ENCODE data around the gene TMEM270.
"Not testable (repeated sequence)": the region's sequence is repeated elsewhere in the genome, so short reads cannot be mapped to it uniquely, and the experiment has no call there.

Gene TMEM270

DNA sequence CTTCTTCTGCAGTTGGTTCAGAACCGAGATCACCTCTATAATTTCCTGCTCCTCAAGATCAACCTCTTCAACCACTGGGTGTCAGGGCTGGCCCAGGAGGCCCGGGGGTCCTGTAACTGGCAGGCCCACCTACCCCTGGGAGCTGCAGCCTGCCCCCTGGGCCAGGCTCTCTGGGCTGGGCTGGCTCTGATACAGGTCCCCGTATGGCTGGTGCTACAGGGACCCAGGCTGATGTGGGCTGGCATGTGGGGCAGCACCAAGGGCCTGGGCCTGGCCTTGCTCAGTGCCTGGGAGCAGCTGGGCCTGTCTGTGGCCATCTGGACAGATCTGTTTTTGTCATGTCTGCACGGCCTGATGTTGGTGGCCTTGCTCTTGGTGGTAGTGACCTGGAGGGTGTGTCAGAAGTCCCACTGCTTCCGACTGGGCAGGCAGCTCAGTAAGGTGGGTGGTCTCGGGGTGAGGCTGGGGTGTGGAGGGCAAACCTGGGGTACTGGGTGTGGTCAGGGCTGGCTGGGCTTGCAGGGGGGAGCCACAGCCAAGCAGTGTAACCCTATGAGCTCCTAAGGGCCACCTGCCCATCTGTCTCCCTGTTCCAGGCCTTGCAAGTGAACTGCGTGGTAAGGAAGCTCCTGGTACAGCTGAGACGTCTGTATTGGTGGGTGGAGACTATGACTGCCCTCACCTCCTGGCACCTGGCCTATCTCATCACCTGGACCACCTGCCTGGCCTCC, 4.2 kb downstream of the TMEM270 start:
- no peak for DNase-seq

DNA sequence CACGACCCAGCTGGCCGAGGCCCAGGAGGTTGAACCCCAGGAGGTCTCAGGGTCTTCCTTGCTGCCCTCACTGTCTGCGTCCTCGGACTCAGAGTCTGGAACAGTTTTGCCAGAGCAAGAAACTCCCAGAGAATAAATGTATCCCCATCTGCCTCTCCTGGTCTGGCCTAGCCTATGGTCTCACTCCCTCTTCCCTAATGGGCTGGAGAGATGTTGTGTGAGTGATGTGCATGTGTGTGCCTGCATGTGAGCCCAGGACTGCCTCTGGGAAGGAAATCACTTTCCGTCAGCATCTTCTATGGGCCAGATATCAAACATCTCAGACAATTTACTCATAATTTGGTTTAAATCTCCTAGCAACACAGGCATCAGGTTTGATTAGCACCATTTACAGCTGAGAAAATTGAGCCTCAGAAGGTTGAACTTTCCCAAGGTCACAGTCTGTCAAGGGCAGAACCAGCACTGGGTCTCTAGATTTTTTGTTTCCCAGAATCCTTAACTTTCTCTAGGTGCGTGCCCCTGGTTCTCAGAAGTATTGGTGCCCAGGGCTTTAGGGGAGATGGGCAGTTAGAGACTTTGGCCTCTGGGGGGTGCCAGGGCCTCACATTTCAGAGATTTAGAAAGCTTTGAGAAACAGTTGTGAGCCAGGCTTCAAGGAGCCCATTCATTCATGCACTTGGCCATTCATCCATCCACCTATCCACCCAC, 4.9 kb downstream of the TMEM270 start:
- DNase-seq: peak; percentile 70

DNA sequence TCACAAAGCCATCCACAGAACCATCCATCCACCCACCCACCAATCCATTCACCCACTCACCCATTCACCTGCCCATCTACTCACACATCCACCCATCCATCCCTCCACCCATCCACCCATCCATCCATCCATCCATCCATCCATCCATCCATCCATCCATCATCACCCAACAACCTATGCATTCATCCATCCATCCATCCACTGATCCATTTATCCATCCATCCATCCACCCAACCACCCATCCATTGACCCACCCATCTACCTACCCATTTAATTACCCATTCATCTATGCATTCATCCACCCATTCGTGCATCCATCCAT, 5.4 kb downstream of the TMEM270 start:
- DNase-seq: no peak

DNA sequence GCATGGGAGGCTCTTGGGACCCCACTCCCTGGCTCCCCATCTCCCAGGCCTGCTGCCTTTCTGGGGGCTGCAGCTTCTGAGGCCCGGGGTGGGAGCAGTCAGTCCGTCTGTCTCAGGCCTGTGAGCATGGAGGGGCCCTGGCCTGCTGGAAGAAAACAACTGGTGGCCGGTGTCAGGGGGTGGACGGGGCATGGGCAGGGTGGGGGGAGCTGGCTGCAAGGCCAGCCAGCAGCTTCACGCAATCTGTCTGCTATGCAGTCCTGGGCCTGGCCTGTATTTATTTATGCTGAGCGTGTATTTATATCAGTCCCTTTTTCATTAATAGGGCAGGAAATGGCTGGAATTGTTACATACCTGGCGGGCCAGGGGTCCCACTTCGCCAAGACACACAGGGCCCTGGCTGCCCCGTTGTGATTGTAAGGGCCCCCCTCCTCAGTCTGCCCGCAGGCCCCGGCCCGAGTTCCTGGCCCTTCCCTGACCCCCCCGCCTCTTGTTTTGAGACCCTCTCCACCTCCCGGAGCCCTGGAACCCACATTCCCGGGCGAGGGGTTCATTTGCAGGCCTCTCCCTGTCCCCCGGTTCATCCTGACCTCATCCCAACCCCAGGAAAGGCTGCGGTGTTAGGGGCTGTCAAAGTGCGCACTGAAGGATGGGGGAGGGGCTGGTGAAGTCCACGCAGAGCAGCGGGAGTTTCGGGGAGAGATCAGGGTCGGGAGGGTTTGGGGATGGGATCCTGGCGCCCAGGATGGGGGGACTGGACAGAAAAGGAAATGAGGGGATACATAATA, 8.2 kb downstream of the TMEM270 start:
- DNase-seq: no peak

DNA sequence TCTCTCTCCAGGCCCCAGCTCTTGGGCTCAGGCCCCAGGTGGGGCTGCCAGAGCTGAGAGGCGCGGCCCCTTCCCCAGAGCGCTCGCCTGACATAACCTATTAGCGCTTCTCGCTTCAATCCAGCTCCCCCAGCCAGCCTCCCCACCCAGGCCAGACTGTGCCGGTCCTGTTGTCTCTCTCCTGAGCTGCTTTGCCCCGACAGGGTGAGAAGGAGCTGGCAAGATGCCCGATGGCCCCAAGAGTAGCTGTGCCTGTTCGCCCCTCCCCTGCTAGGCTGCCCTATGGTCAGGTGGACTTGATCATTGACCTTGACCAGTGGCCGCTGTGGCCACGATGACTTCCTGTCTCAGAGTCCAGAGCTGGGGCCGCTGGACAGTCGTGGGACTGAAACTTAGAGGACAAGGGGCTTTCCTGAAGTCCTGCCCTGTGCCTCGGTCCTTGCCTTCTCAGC, 9.1 kb downstream of the TMEM270 start:
- DNase-seq: no peak

DNA sequence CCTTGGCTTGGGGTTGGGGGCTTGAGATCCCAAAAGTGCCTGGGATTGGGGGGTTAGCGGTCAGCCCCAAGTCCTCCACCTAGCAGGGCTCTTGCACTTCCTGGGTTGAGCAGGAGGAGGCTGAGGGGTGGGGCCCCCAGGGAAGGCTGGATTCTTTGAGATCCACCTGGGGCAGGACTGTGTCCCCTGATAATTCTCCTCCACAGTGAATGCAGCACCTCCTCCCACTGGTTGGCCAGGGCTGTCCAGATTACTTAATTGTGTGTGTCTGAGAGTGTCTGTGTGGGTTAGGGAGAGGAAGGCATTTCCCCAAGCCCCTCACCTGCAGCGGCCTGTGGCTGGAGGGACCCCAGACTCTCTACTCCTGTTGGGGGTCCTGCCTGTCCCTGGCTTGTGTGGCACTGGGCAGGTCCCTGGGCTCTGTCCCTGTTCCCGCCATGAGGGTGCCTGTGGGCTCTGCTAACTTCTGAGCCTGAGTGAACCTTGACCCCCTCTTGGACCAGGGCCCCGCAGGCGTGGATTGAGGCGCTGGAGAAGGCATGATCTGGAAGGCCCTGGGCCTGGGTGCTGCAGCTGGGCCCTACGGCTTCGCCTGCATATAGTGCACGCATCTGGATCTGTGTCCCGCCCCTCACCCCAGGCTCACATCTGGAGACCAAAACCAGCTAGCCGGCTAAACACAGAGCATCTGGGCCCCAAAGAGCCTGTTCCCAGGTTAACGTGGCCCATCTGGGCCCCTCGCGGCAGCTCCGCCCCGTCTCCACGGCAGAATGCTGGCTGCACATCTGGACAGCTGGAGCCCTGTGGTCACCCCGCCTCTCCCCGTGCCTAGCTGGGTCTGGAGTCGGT, 10.4 kb downstream of the TMEM270 start:
- DNase-seq: peak; percentile 76

DNA sequence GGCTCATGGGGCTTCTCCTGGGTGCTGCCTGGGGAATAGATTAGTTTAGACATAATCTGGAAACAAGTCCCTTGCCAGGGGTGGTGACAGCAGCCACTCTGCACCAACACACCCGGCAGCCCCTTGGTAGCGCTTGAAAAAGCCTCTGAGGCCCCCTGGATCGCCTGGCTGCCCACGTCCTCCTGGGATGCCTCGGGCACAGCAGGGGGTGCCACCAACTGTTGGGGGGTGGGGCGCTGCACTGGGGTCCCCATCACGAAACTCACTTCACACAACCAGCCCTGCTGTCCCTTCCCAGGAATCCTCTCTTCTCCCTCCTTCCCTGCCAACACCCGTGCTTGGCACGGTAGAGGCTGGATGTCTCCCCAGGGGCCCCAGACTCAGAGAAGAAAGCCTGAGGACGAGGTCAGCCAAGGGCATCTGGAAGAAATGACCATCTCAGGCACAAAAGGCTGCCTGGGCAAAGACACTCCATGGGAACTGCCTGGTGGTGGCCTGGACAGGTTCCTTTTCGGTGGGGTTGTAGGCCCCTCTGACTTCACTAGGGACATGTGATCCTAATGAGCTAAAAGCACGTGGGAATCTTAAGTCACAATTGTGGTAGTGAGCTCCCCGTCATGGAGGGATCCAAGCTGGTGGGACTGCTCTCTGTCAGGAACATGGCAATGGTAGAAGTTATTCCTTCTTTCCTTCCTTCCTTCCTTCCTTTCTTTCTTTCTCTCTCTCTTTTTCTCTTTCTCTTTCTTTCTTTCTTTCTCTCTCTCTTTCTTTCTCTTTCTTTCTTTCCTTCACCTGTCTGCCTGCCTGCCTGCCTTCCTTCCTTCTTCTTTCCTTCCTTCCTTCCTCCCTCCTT, 11.3 kb downstream of the TMEM270 start:
- no peak for DNase-seq

DNA sequence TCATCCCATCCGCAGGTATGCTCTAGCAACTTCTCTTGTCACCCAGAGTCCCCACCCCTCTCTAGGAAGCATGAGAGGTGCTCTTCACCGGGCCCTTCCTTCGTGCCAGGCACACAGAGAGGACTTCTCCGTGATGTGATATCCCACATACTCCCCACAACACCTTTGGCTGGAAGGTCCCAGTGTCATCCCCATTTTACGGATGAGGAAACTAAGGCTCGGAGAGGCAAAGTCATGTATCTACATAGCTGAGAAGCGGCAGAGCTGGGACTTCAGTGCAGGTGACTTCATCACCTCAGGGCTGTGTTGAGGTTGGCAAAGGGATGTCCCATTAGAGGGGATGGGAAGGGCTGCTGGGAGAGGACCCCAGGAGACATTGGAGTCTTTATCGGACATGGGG, 15.4 kb downstream of the TMEM270 start:
- no peak for DNase-seq

DNA sequence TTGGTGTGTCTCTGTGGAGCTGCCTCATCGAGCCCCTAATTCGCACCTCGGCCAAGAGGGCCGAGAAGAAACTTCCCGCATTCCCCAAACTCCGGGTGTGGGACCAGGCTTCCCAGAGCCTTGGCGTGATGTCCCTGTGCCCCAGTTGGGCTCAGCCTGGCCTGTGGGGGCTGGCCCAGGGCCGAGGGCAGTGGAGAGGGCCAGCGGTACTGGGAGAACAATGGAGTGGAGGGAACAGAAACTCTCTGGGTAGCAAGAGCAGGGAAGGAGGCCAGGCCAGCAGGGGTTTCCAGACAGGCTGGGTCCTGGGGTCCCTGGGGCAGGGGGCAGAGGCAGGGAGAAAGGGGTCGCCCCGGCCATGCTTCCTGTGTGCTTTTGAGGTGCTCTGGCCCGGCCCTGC, 16.0 kb downstream of the TMEM270 start:
- no peak for DNase-seq

DNA sequence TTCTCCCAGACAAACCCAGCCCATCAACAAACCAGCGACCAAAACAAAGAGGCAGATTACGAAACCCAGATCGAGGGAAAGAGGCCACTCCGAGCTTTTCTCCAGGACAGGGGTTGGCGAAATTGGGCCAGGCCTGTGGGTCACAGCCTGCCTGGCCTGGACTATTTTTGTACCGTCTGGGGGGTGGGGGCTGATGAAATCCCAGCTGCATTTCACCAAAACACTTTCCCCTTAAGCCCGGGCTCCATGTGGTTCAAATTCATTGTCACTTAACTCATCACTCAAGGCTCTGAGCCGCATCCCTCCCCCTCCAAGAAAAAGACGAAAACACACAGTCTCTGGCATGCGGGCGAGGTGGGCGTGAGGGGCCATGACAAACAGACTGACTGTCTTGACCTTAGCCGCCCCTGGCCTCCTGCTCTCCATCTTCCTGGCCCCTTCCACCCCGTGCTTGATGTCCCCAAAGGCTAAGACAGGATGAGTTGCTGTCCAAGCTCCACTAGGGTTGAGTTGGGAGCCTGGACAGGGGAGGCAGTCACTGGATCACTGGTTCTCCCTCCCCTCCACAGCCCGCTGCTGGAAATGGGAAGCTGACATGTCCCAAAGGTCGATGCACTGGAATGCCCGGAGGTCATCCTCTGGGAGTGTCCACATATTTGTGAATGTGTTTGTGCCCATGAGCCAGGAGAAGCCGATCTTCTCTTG, 19.2 kb downstream of the TMEM270 start:
- DNase-seq: no peak

DNA sequence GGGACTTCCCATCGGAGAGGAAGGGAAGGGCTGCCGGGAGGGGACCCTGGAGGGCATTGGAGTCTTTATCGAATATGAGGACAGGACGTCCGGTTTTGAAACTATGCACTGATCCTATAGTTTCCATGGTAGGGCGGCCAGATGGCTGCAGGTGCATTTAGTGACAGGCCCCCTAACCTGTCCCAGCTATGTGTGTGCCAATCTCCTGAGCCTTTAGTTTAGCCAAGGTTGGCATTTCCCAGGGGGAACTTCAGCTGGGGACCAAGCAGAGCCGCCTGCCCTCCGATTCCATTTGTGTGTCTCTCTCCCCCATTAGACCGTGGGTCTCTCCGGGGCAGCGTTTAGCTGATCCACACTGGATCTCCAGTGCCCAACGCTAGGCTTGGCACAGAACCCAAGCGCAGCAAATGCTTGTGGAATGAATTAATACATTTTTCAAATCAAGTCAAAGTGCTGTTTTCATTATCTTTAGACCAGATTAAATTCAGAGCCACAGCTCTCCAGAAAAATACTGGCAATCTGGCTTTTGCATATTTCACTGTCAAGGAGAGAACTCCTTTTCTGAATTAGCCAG, 19.9 kb downstream of the TMEM270 start:
- no peak for DNase-seq

DNA sequence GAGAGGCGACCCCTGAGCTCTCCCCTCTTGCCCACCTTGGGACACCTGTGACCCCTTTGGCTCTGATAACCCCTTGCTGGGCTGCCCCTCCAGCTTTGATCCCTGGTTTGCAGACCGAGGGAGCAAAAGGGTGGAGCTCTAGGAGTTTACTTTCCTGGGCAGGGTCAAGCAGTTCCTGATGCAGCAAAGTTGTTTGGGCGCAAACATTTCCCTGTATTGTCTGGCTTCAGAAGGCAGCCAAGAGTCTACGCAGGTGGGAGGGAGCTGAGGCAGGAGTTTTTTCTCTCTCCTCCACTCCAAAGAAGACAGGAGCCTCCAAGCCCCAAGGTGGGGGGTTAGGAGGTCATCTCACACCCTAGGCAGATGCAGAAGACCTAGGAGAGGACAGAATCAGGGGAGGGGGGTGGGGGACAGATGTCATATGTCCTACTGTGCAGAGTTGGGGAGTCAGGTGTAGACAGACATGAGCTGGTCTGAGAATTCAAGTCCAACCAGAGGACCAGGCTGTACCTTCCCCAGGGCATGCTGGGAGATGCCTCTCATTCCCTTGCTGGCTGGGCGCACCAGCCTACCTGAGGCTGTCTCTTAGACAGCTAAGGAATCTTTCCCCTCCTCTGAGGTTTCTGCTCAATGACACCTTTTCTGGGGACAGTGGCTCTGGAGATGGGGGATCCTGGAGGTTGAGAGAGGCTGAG, 20.5 kb downstream of the TMEM270 start:
- DNase-seq: no peak

DNA sequence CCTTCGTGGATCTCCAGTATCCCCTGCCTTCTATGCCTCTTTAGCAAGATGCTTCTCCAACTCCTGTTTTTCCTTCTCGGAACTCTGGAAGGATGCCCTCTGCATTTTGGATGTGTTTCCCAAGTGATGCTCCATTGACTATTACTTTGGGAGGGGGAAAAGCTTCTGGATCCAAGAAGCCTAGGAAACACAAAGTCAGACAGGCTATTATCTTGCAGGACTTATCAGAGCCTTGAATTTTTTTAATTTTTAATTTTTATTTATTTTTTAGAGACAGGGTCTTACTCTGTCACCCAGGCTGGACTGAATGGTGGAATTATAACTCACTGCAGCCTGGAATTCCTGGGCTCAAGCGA, 21.1 kb downstream of the TMEM270 start:
- no peak for DNase-seq

DNA sequence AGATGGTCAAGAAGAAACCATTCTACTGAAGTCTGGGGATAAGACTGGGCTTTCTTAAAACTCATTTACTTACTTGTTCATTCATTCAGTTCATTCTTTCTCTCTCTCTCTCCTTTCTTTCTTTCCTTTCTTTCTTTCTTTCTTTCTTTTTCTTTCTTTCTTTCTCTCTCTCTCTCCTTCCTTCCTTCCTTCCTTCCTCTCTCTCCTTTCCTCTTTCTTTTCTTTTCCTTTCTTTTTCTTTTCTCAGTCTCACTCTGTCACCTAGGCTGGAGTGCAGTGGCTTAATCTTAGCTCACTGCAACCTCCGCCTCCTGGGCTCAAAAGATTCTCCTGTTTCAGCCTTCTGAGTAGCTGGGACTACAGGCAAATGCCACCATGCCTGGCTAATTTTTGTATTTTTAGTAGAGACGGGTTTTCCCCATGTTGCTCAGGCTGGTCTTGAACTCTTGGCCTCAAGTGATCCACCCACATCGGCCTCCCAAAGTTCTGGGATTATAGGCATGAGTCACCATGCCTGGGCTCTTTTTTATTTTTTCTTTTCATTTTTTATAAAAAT, 24.0 kb downstream of the TMEM270 start:
- DNase-seq: not testable (repeated sequence)

DNA sequence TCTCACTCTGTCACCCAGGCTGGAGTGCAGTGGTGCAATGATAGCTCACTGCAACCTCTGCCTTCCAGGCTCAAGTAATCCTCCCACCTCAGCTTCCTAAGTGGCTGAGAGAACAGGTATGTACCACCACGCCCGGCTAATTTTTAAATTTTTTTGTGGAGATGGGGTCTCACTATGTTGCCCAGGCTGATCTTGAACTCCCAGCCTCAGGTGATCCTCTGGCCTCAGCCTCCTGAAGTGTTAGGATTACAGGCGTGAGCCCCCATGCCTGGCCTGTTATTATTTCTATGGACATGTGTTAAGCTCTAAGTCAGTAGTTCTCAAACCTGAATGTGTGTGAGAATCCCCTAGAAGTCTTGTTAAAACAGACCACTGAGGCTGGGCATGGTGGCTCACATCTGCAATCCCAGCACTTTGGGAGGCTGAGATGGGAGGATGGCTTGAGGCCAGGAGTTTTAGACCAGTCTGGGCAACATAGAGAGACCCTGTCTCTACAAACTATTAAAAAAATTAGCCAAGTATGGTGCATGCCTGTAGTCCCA, 24.5 kb downstream of the TMEM270 start:
- DNase-seq: no peak

DNA sequence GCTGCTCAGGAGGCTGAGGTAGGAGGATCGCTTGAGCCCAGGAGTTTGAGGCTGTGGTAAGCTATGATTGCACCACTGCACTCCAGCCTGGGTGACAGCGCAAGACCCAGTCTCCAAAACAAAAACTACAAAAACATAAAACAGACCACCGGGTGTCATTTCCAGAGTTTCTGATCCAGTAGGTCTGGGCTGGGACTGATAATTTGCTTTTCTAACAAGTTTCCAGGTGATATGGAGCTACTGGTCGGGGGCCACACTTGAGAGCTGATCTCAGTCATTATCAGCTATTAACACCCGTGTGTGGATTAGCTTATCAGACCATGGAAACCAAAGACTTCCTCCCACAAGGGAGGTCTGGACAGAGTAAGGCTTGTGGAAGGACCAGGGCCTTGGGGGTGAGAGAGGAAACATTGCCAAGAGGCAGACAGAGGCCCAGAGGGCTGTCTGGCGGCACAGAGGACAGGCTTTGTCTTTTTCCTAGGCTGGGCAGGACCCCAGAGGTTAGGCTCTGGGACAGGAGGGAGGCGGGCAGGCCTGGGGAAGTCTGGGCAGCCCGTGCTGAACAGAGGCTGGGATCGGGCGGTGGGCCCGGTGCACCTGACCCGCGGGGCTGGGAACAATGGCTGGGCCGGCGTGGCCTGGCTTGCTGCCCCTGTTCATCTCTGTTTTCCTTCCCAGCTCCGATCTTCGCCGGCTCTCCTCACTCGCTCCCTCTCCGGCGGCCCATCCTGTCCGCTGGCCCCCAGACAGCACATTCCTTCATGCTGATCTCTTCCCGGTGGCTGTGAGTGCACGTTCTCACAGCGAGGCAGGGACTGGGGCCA, 25.2 kb downstream of the TMEM270 start:
- DNase-seq: peak; percentile 84

DNA sequence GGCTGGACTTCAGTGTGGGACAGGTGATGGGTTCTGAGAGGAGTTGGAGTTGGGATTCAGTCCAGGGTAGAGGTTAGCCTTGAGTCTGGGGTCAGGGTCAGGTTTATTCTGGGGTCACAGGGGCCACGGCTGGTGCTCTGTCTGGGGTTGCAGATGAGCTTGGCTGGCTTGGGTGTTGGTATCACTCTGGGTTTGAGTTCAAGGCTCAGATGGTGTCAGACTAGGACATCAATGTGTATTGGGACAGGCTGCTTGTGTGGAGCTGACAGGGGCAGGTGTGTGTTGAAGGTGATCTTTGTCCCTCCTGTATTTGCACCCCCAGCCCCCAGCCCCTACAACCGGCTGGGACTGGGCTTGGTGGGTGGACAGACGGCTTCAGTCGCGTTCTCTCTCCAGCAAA, 26.8 kb downstream of the TMEM270 start:
- DNase-seq: no peak

DNA sequence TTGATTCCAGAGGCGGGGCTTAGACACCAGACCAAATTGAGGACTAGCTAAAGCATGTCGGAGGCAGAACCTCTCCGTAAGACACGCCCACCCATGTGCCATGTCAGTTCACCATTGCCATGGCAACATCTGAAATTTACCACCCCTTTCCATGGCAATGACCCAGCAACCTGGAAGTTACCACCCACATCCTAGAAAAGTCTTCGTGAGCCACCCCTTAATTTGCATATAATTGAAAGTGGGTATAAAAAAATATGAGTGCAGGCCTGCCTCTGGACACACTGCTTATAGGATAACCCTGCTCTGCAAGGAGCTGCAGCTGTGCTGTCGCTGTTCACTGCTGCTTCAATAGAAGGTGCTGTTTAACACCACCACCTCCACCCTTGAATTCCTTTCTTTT, 28.0 kb downstream of the TMEM270 start:
- no peak for DNase-seq

Measured in right forelimb (tissue), 1 donor.